ENCODE measurements around the gene YKT6.
"Not testable (repeated sequence)": the region's sequence is repeated elsewhere in the genome, so short reads cannot be mapped to it uniquely, and the experiment has no call there.

GRCh38 chr7:44171901-44172300, 28.9 kb upstream of the YKT6 start:
- not testable (repeated sequence) for TF ChIP-seq PPARA (CRISPR knock-in tag; IDR thresholded peaks at IDR 0.05; ENCODE audit: borderline replicate concordance); SNAI2 (CRISPR knock-in tag; IDR thresholded peaks at IDR 0.05); ZNF565 (CRISPR knock-in tag; conservative IDR thresholded peaks at IDR 0.05; ENCODE audit: low read depth); PATZ1 (CRISPR knock-in tag; IDR thresholded peaks at IDR 0.05; ENCODE audit: borderline replicate concordance); TSHZ2 (CRISPR knock-in tag; IDR thresholded peaks at IDR 0.05); ARNTL (CRISPR knock-in tag; IDR thresholded peaks at IDR 0.05; ENCODE audit: borderline replicate concordance, low read depth); OSR1 (CRISPR knock-in tag; IDR thresholded peaks at IDR 0.05); CSDC2 (CRISPR knock-in tag; IDR thresholded peaks at IDR 0.05); TCF4 (CRISPR knock-in tag; IDR thresholded peaks at IDR 0.05; ENCODE audit: borderline replicate concordance)

Measured in SK-N-SH treated with all-trans-retinoic acid at 6 μM for 48 hours (cell line).